Endothelial cell of umbilical vein (primary cell): ENCODE measurements around the gene PDE6D. TPM values are rescaled to one million over a fixed set of nuclear protein-coding genes. Genes with fewer than 3 reads are reported as not detected.

Source experiments
- BruUV-seq: library from RNA; stranded (reverse); fragments of 400-500 nt; replicated peaks from 2 replicates; lab custom pipeline; 2021; lab: Mats Ljungman, UMichigan
- CTCF ChIA-PET: fragments of 300-600, 350-600 bp; sonication (Branson Sonifier 250); formaldehyde crosslinking; loops from one replicate; lab custom pipeline; 2021; ENCODE audit warnings: antibody characterized with exemption, inconsistent platforms; lab: Charles Lee
- POLR2A ChIA-PET: fragments of 300-600, 350-600 bp; sonication (Branson Sonifier 250); formaldehyde crosslinking; loops from one replicate; lab custom pipeline; 2021; ENCODE audit warnings: antibody characterized with exemption, inconsistent platforms; lab: Charles Lee
- DNase-seq: peaks from one replicate; pipeline ENCODE4 v3.0.0-alpha.2; 2011; ENCODE audit warnings: low read depth, low spot score
- FAIRE-seq: peaks from 2 replicates; lab custom pipeline; 2011; peaks lifted over from hg19 to GRCh38; lab: Jason Lieb, UNC
- H2AFZ ChIP-seq: 2 replicates; pipeline ENCODE4 v1.6.0; 2012; ENCODE audit warnings: low read depth, low read length, control low read depth, inconsistent platforms
- H3K27ac ChIP-seq: 2 replicates; pipeline ENCODE4 v1.5.1; 2011; ENCODE audit warnings: low read depth, mild to moderate bottlenecking, control low read depth, low read length, moderate library complexity; ENCODE audit not compliant: insufficient read depth
- H3K27me3 ChIP-seq, 2 experiments: 2 replicates each; pipeline versions ENCODE4 v1.6.0 to v1.6.1; 2011; ENCODE audit warnings: low read length in 2 of 2, mixed read lengths in 1 of 2; ENCODE audit not compliant: control insufficient read depth in 2 of 2, insufficient read depth in 2 of 2
- H3K36me3 ChIP-seq, 2 experiments: 2 replicates in 1 of 2; 3 replicates in 1 of 2; pipeline ENCODE4 v1.5.1; 2011; ENCODE audit warnings: low read length in 2 of 2, mild to moderate bottlenecking in 1 of 2, moderate library complexity in 1 of 2; ENCODE audit not compliant: control insufficient read depth in 2 of 2, insufficient read depth in 2 of 2; ENCODE audit errors: extremely low read depth in 1 of 2
- H3K4me1 ChIP-seq: 3 replicates; pipeline ENCODE4 v1.5.1; 2011; ENCODE audit warnings: mild to moderate bottlenecking, low read length; ENCODE audit not compliant: control insufficient read depth, insufficient read depth; ENCODE audit errors: extremely low read depth
- H3K4me2 ChIP-seq: 2 replicates; pipeline ENCODE4 v1.6.1; 2011; ENCODE audit warnings: low read length, control low read depth, mixed read lengths; ENCODE audit not compliant: insufficient read depth
- H3K4me3 ChIP-seq, 3 experiments: fragments of 200-600 bp in 1 of 3; sonication (generic), shearing (Covaris generic) in 1 of 3; replicated peaks in 1 of 3; 2 replicates each; pipeline ENCODE4 v1.5.1; 2011 to 2016; ENCODE audit warnings: control low read depth in 3 of 3, low read length in 3 of 3, mild to moderate bottlenecking in 2 of 3, inconsistent platforms in 1 of 3, low read depth in 1 of 3, moderate library complexity in 1 of 3; ENCODE audit not compliant: insufficient read depth in 1 of 3
- H3K79me2 ChIP-seq: 2 replicates; pipeline ENCODE4 v1.6.0; 2012; ENCODE audit warnings: low read length, inconsistent platforms; ENCODE audit not compliant: control insufficient read depth, insufficient read depth
- H3K9ac ChIP-seq: replicated peaks from 2 replicates; pipeline ENCODE3; 2011; ENCODE audit warnings: low read length, control low read depth; ENCODE audit not compliant: insufficient read depth; ENCODE audit errors: extremely low read depth
- H3K9me1 ChIP-seq: replicated peaks from 3 replicates; pipeline ENCODE4 v1.6.0; 2011; ENCODE audit warnings: mild to moderate bottlenecking, low read length; ENCODE audit not compliant: control insufficient read depth, insufficient read depth; ENCODE audit errors: extremely low read depth
- H3K9me3 ChIP-seq: replicated peaks from 2 replicates; pipeline ENCODE4 v1.5.1; 2012; ENCODE audit warnings: low read length, inconsistent platforms; ENCODE audit not compliant: control insufficient read depth, insufficient read depth
- H4K20me1 ChIP-seq: replicated peaks from 2 replicates; pipeline ENCODE3; 2011; ENCODE audit warnings: mild to moderate bottlenecking, low read length; ENCODE audit not compliant: control insufficient read depth, insufficient read depth; ENCODE audit errors: extremely low read depth
- CTCF ChIP-seq, 2 donors: IDR thresholded peaks; 1 replicate in 1 of 2; 2 replicates in 1 of 2; pipeline ENCODE4 v1.5.1; 2011; ENCODE audit warnings: low read length in 2 of 2, mild to moderate bottlenecking in 2 of 2, moderate library complexity in 2 of 2, control low read depth in 1 of 2, inconsistent platforms in 1 of 2, low read depth in 1 of 2; ENCODE audit not compliant: insufficient read depth in 1 of 2; ENCODE audit errors: extremely low read depth in 1 of 2
- EZH2 ChIP-seq: IDR thresholded peaks from 2 replicates; pipeline ENCODE4 v1.6.1; 2012; ENCODE audit warnings: borderline replicate concordance, low read depth, mild to moderate bottlenecking, moderate library complexity, low read length, inconsistent platforms; ENCODE audit not compliant: severe bottlenecking
- FOS ChIP-seq: IDR thresholded peaks from 2 replicates; pipeline ENCODE4 v1.6.1; 2011; ENCODE audit warnings: mild to moderate bottlenecking, low read length, moderate library complexity, borderline replicate concordance; ENCODE audit not compliant: insufficient read depth
- GATA2 ChIP-seq: IDR thresholded peaks from 2 replicates; pipeline ENCODE4 v1.7.0; 2011; ENCODE audit warnings: low read depth, mild to moderate bottlenecking, moderate library complexity, mixed read lengths, low read length; ENCODE audit not compliant: insufficient read length, insufficient read depth
- JUN ChIP-seq: IDR thresholded peaks from 2 replicates; pipeline ENCODE4 v1.6.1; 2011; ENCODE audit warnings: borderline replicate concordance, low read depth; ENCODE audit not compliant: insufficient read length, insufficient read depth
- MAX ChIP-seq: IDR thresholded peaks from 2 replicates; pipeline ENCODE4 v1.6.1; 2011; ENCODE audit not compliant: insufficient read depth, insufficient read length
- MYC ChIP-seq: IDR thresholded peaks from one replicate; pipeline ENCODE4 v1.6.1; 2011; ENCODE audit warnings: mild to moderate bottlenecking, low read depth, low read length
- POLR2A ChIP-seq: IDR thresholded peaks from 2 replicates; pipeline ENCODE4 v1.6.1; 2012; ENCODE audit warnings: low read depth, mild to moderate bottlenecking, control low read depth, low read length
- POLR2AphosphoS5 ChIP-seq: IDR thresholded peaks from 2 replicates; pipeline ENCODE4 v1.6.1; 2012; ENCODE audit warnings: low read depth, mild to moderate bottlenecking, control low read depth, low read length, moderate library complexity; ENCODE audit not compliant: insufficient read depth
- dilution Hi-C: fragments of 300-500 bp; cut with MboI; formaldehyde crosslinking; loops from one replicate; pipeline ENCODE4 v1.15.0; 2019; ENCODE audit warnings: low sequenced_read_pairs; ENCODE audit not compliant: extremely low pct_ligation_motif_present
- intact Hi-C: fragments of 100-400 bp; cut with micrococcal nuclease; formaldehyde crosslinking; loops from one replicate; pipeline ENCODE4 v1.10.0; 2022
- polyA plus RNA-seq, 4 experiments: library from polyadenylated mRNA; depleted of rRNA in 3 of 4; stranded (reverse) in 3 of 4; unstranded in 1 of 4; fragments of >200 nt; gene quantifications; 2 replicates each; pipeline versions ENCODE4 v1.2.1 to v1.2.3, GENCODE V29; 2011 to 2012; ENCODE audit warnings: missing spikeins in 1 of 4
- total RNA-seq: library from RNA; stranded (reverse); gene quantifications from 2 replicates; pipeline ENCODE4 v1.2.3, GENCODE V29; 2021

Gene PDE6D
- total and polyA plus RNA-seq, 2 donors (not counting 3 experiments of a cell fraction or from before 2014, with no cell fraction given), result 23.8 to 36.8 TPM

DNA sequence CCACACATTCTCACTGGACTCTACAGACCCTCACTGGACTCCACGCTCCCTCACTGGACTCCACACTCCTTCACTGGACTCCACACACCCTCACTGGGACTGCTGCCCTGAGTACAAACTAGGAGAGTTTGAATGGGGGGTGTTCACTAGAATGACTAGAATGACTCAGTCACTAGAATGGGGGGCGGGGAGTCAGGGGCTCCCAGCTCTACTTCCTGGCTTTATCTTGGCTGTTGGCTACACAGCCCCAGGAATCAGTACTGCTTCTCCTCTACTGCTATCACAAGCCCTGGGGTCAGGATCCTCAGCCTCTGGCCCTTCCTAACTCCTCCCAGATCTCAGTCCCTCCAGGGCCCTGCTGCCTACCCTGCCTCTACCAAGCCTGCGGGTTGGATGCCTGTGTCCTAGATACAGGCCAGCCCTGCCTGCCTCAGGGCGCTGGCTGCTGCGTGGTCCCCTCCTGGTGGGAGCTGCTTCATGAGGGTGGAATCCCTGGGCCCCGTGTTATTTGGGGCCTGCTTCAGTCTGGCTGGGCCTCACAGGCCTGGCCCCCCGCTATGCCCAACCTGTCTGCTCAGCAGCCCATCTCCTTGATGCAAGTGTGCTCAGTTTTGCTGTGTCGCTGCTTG lies 65.0 kb downstream of the PDE6D start:
- Histone ChIP-seq H3K27ac (no peak overlapping the region), H4K20me1 (no peaks in the 10 kb centered on the region), H3K4me2 (no peak overlapping the region), H3K27me3 (no peaks in the 10 kb centered on the region), H3K4me1 (peaks cover 27% of the 10 kb centered on the region), H3K79me2 (peaks cover 15% of the 10 kb centered on the region), H3K9me3 (no peaks in the 10 kb centered on the region), H3K9ac (no peak overlapping the region), H3K4me3 (no peak overlapping the region), H2AFZ (peak overlapping the region; percentile 22), H3K36me3 (peaks cover 11 to 17% of the 10 kb centered on the region in 2 experiments), H3K9me1 (no peaks in the 10 kb centered on the region)
- ChIA-PET POLR2A (no interaction called here), CTCF (interaction anchor here (0.6 to 13.8 kb wide), 21 partner anchors 8 to 233 kb away, joined by 3 to 583 read pairs (median 9); partner anchors contain the start of genes COPS7B, PDE6D and PTMA)
- intact Hi-C loops, result loop anchor here (1.0 to 2.0 kb wide), 6 partner anchors 29 to 153 kb away; no protein-coding TSS in a partner anchor
- DNase-seq, result peak; percentile 35
- TF ChIP-seq FOS (peak; percentile 55), CTCF (IDR thresholded peaks at IDR 0.05; ENCODE audit: extremely low read depth in 1 of 2, insufficient read depth in 1 of 2, low read depth in 1 of 2, low read length in 2 of 2) (no peak)
- peak; percentile 67 for FAIRE-seq
- dilution Hi-C loops, result no loop called here
- no TSS peak for BruUV-seq

GRCh38 chr2:231715499-231715837 lies 65.6 kb downstream of the PDE6D start:
- TF ChIP-seq MYC (no peak), POLR2AphosphoS5 (no peak), MAX (no peak), JUN (no peak), CTCF (IDR thresholded peaks at IDR 0.05; ENCODE audit: extremely low read depth in 1 of 2, insufficient read depth in 1 of 2, low read depth in 1 of 2, low read length in 2 of 2) (no peak), EZH2 (no peak), FOS (no peak), GATA2 (no peak), POLR2A (no peak)
- peaks cover 11 to 17% of the 10 kb centered on the region in 2 experiments for H3K36me3 ChIP-seq
- H3K9me3 ChIP-seq, result no peaks in the 10 kb centered on the region
- FAIRE-seq (no peak), DNase-seq (no peak)
- BruUV-seq, result no TSS peak
- no peaks in the 10 kb centered on the region for H4K20me1 ChIP-seq
- H3K27ac ChIP-seq, result no peak overlapping the region
- no peak overlapping the region for H3K9ac ChIP-seq
- ChIA-PET POLR2A (interaction anchor here (0.8 kb wide), 1 partner anchor 38 kb away, joined by 3 read pairs; no protein-coding TSS in a partner anchor), CTCF (interaction anchor here (0.6 to 13.8 kb wide), 32 partner anchors 9 to 251 kb away, joined by 3 to 583 read pairs (median 6); partner anchors contain the start of genes COPS7B, NCL and PDE6D)
- H3K4me3 ChIP-seq, result no peak overlapping the region
- H2AFZ ChIP-seq, result no peak overlapping the region
- dilution Hi-C loops (no loop called here), intact Hi-C loops (loop anchor here (1.0 kb wide), 5 partner anchors 28 to 152 kb away; no protein-coding TSS in a partner anchor)
- peaks cover 22% of the 10 kb centered on the region for H3K79me2 ChIP-seq
- peaks cover 27% of the 10 kb centered on the region for H3K4me1 ChIP-seq
- no peak overlapping the region for H3K4me2 ChIP-seq
- H3K9me1 ChIP-seq, result no peaks in the 10 kb centered on the region
- H3K27me3 ChIP-seq, result no peaks in the 10 kb centered on the region
